HepG2 (cell line): ENCODE data around the gene DENND4B. TPM values are rescaled to one million over a fixed set of nuclear protein-coding genes. Genes with fewer than 3 reads are reported as not detected.

ENCODE experiments used
- ATF2 ChIP-seq: sonication (generic); formaldehyde crosslinking; IDR thresholded peaks from 2 replicates; pipeline ENCODE4 v1.4.0; 2020; ENCODE audit warnings: missing genetic modification reagents
- CREB3 ChIP-seq: sonication (generic); formaldehyde crosslinking; IDR thresholded peaks from 2 replicates; pipeline ENCODE4 v1.5.0; 2020; ENCODE audit warnings: missing genetic modification reagents
- FOXA3 ChIP-seq: IDR thresholded peaks from 2 replicates; pipeline ENCODE4 v1.6.1; 2016; ENCODE audit warnings: missing genetic modification reagents, missing compliant biosample characterization
- MAF1 ChIP-seq: sonication (generic); formaldehyde crosslinking; IDR thresholded peaks from 2 replicates; pipeline ENCODE4 v1.5.0; 2020; ENCODE audit warnings: missing genetic modification reagents, borderline replicate concordance
- RXRB ChIP-seq: IDR thresholded peaks from 2 replicates; pipeline ENCODE4 v1.6.1; 2016; ENCODE audit warnings: borderline replicate concordance, missing genetic modification reagents, missing compliant biosample characterization
- SNAPC5 ChIP-seq: sonication (generic); formaldehyde crosslinking; IDR thresholded peaks from 2 replicates; pipeline ENCODE4 v1.8.1; 2023; ENCODE audit warnings: mild to moderate bottlenecking, missing genetic modification reagents, borderline replicate concordance
- TIGD3 ChIP-seq: sonication (generic); formaldehyde crosslinking; IDR thresholded peaks from 2 replicates; pipeline ENCODE4 v1.5.1; 2020; ENCODE audit warnings: mild to moderate bottlenecking, missing genetic modification reagents, borderline replicate concordance
- ZBTB4 ChIP-seq: sonication (generic); formaldehyde crosslinking; IDR thresholded peaks from 2 replicates; pipeline ENCODE4 v1.4.0; 2020; ENCODE audit warnings: missing genetic modification reagents, mild to moderate bottlenecking, borderline replicate concordance
- ZNF180 ChIP-seq: sonication (generic); formaldehyde crosslinking; IDR thresholded peaks from 2 replicates; pipeline ENCODE4 v1.4.0; 2020; ENCODE audit warnings: low read depth, missing genetic modification reagents, borderline replicate concordance
- polyA plus RNA-seq, 8 experiments: library from polyadenylated mRNA; depleted of rRNA in 3 of 8; stranded (reverse) in 7 of 8; unstranded in 1 of 8; fragments of >200 nt; fragmentation: Illumina TruSeq in 4 of 8; extraction: Trizol in 4 of 8; gene quantifications; 2 replicates each; pipeline versions ENCODE4 v1.2.1 to v1.2.3, GENCODE V29; 2011 to 2016; ENCODE audit warnings: low read depth in 4 of 8, missing spikeins in 1 of 8, mixed read lengths in 1 of 8; ENCODE audit not compliant: insufficient read depth in 1 of 8
- total RNA-seq, 5 experiments: library from RNA; depleted of rRNA; stranded (reverse); fragments of >200 nt; fragmentation: Illumina TruSeq; extraction: Trizol; gene quantifications; 2 replicates each; pipeline ENCODE4 v1.2.3, GENCODE V29; 2016; ENCODE audit warnings: low read depth in 1 of 5
- TF ChIP-seq, protein P1 (sequence below): sonication (generic); formaldehyde crosslinking; IDR thresholded peaks from 2 replicates; pipeline ENCODE4 v1.4.0; 2020; ENCODE audit warnings: mild to moderate bottlenecking, missing genetic modification reagents
- TF ChIP-seq, protein P2 (sequence below): sonication (generic); formaldehyde crosslinking; IDR thresholded peaks from 2 replicates; pipeline ENCODE4 v1.5.1; 2020; ENCODE audit warnings: missing genetic modification reagents, mild to moderate bottlenecking, borderline replicate concordance
- TF ChIP-seq, protein P3 (sequence below): sonication (generic); formaldehyde crosslinking; conservative IDR thresholded peaks from 2 replicates; pipeline ENCODE4 v1.4.0; 2020; ENCODE audit warnings: mild to moderate bottlenecking, missing genetic modification reagents, moderate library complexity
- TF ChIP-seq, protein P4 (sequence below): sonication (generic); formaldehyde crosslinking; IDR thresholded peaks from 2 replicates; pipeline ENCODE4 v1.4.0; 2020; ENCODE audit warnings: missing genetic modification reagents

Gene DENND4B
- total and polyA plus RNA-seq, 2 of the 13 experiments (the other 11 are each of a cell fraction or from before 2014, with no cell fraction given) = 15.1 to 20.3 TPM

DNA sequence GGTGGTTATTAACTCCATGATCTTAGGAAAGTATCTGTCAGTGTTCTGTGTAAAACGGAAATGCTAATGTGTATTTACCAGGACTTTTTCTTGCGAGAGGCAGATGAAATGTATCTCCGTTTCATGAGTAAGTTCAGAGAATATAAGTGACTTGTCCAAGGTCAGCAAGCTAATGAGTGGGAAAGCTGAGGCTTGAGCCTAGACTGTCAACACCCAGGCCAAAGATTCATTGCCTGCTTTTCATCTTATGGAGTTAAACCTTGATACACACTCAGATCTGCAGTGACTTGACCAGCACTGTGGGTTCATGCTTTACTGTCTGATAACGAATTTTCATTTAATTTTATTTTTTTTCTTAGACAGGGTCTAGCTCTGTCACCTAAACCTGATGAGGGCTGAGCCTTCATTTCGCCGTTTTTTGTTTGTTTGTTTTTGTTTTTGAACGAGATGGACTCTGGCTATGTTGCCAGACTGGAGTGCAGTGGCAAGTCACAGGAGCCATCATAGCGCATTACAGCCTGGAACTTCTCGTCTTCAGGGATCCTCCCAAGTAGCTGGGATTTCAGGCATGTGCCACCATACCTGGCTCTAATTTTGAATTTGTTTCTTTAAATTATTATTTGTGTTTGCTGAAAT, 31.9 kb upstream of the DENND4B start (continued):
- TF ChIP-seq ZBTB4 (CRISPR knock-in tag) (no peak), CREB3 (CRISPR knock-in tag) (no peak), TIGD3 (CRISPR knock-in tag) (no peak), MAF1 (no peak), ZNF180 (CRISPR knock-in tag) (no peak), SNAPC5 (no peak), RXRB (CRISPR knock-in tag) (no peak), ATF2 (CRISPR knock-in tag) (no peak), FOXA3 (CRISPR knock-in tag) (no peak)
- TF ChIP-seq, protein P1, sequence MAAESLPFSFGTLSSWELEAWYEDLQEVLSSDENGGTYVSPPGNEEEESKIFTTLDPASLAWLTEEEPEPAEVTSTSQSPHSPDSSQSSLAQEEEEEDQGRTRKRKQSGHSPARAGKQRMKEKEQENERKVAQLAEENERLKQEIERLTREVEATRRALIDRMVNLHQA = no peak
- TF ChIP-seq, protein P2, sequence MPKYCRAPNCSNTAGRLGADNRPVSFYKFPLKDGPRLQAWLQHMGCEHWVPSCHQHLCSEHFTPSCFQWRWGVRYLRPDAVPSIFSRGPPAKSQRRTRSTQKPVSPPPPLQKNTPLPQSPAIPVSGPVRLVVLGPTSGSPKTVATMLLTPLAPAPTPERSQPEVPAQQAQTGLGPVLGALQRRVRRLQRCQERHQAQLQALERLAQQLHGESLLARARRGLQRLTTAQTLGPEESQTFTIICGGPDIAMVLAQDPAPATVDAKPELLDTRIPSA (CRISPR knock-in tag) = no peak
- TF ChIP-seq, protein P3, sequence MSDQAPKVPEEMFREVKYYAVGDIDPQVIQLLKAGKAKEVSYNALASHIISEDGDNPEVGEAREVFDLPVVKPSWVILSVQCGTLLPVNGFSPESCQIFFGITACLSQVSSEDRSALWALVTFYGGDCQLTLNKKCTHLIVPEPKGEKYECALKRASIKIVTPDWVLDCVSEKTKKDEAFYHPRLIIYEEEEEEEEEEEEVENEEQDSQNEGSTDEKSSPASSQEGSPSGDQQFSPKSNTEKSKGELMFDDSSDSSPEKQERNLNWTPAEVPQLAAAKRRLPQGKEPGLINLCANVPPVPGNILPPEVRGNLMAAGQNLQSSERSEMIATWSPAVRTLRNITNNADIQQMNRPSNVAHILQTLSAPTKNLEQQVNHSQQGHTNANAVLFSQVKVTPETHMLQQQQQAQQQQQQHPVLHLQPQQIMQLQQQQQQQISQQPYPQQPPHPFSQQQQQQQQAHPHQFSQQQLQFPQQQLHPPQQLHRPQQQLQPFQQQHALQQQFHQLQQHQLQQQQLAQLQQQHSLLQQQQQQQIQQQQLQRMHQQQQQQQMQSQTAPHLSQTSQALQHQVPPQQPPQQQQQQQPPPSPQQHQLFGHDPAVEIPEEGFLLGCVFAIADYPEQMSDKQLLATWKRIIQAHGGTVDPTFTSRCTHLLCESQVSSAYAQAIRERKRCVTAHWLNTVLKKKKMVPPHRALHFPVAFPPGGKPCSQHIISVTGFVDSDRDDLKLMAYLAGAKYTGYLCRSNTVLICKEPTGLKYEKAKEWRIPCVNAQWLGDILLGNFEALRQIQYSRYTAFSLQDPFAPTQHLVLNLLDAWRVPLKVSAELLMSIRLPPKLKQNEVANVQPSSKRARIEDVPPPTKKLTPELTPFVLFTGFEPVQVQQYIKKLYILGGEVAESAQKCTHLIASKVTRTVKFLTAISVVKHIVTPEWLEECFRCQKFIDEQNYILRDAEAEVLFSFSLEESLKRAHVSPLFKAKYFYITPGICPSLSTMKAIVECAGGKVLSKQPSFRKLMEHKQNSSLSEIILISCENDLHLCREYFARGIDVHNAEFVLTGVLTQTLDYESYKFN (CRISPR knock-in tag) = 0 out of 2 replicates have a peak, but pooled peaks have one; percentile 9
- TF ChIP-seq, protein P4, sequence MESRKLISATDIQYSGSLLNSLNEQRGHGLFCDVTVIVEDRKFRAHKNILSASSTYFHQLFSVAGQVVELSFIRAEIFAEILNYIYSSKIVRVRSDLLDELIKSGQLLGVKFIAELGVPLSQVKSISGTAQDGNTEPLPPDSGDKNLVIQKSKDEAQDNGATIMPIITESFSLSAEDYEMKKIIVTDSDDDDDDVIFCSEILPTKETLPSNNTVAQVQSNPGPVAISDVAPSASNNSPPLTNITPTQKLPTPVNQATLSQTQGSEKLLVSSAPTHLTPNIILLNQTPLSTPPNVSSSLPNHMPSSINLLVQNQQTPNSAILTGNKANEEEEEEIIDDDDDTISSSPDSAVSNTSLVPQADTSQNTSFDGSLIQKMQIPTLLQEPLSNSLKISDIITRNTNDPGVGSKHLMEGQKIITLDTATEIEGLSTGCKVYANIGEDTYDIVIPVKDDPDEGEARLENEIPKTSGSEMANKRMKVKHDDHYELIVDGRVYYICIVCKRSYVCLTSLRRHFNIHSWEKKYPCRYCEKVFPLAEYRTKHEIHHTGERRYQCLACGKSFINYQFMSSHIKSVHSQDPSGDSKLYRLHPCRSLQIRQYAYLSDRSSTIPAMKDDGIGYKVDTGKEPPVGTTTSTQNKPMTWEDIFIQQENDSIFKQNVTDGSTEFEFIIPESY (CRISPR knock-in tag) = no peak
